SK-N-SH (cell line): ENCODE results near the gene TYROBP. TPM values are rescaled to one million over a fixed set of nuclear protein-coding genes. Genes with fewer than 3 reads are reported as not detected.
A peak's percentile ranks its signal among the peaks of the same experiment; 100 is the strongest.

ENCODE experiments used
- CTCF ChIA-PET: fragments of 300-600, 350-600 bp; formaldehyde crosslinking; extraction: SDS; loops from one replicate; lab custom pipeline; 2021; lab: Yijun Ruan, JAX
- POLR2A ChIA-PET: fragments of 350-600 bp; sonication (Branson Sonifier 250); formaldehyde crosslinking; extraction: SDS; loops from one replicate; lab custom pipeline; 2020; ENCODE audit warnings: antibody characterized with exemption, inconsistent platforms; lab: Yijun Ruan, JAX
- DNase-seq: peaks from one replicate; pipeline ENCODE4 v3.0.0; 2012
- H2AFZ ChIP-seq: fragments of 200-600 bp; sonication (generic); 2 replicates; pipeline ENCODE4 v1.8.1; 2016; ENCODE audit warnings: antibody characterized with exemption, mild to moderate bottlenecking, low read depth
- H3F3A ChIP-seq: fragments of 200-600 bp; sonication (generic); replicated peaks from 2 replicates; pipeline ENCODE3; 2016; ENCODE audit warnings: antibody characterized with exemption, mild to moderate bottlenecking; ENCODE audit not compliant: insufficient read depth
- H3K27ac ChIP-seq, 2 experiments: fragments of 200-500 bp in 1 of 2; fragments of 200-600 bp in 1 of 2; sonication (Bioruptor generic) in 1 of 2; sonication (generic), shearing (Covaris generic) in 1 of 2; 2 replicates each; pipeline versions ENCODE4 v1.5.1 to v1.6.1; 2014 to 2016; ENCODE audit warnings: low read depth in 2 of 2, inconsistent platforms in 1 of 2, low read length in 1 of 2, mild to moderate bottlenecking in 1 of 2, mixed read lengths in 1 of 2
- H3K27me3 ChIP-seq: fragments of 200-600 bp; sonication (generic), shearing (Covaris generic); 2 replicates; pipeline ENCODE4 v1.6.1; 2016; ENCODE audit warnings: mixed run types; ENCODE audit not compliant: insufficient read depth
- H3K36me3 ChIP-seq, 2 experiments: fragments of 200-500 bp in 1 of 2; fragments of 200-600 bp in 1 of 2; sonication (Bioruptor generic) in 1 of 2; sonication (generic) in 1 of 2; replicated peaks in 1 of 2; 2 replicates each; pipeline versions ENCODE3 to v1.5.1; 2014 to 2016; ENCODE audit warnings: low read length in 1 of 2, mild to moderate bottlenecking in 1 of 2; ENCODE audit not compliant: insufficient read depth in 2 of 2, control insufficient read depth in 1 of 2
- H3K4me1 ChIP-seq, 2 experiments: fragments of 200-500 bp in 1 of 2; fragments of 200-600 bp in 1 of 2; sonication (Bioruptor generic) in 1 of 2; sonication (generic), shearing (Covaris generic) in 1 of 2; 2 replicates each; pipeline versions ENCODE4 v1.5.1 to v1.6.1; 2014 to 2016; ENCODE audit warnings: low read depth in 1 of 2, low read length in 1 of 2, mixed run types in 1 of 2; ENCODE audit not compliant: insufficient read depth in 2 of 2, control insufficient read depth in 1 of 2
- H3K4me2 ChIP-seq: fragments of 200-600 bp; sonication (generic), shearing (Covaris generic); 2 replicates; pipeline ENCODE4 v1.6.1; 2017; ENCODE audit warnings: mixed run types
- H3K4me3 ChIP-seq, 2 experiments: fragments of 200-500 bp in 1 of 2; fragments of 200-600 bp in 1 of 2; sonication (Bioruptor generic) in 1 of 2; sonication (generic), shearing (Covaris generic) in 1 of 2; 2 replicates each; pipeline versions ENCODE4 v1.5.1 to v1.8.1; 2014 to 2016; ENCODE audit warnings: low read depth in 2 of 2, inconsistent platforms in 1 of 2, low read length in 1 of 2, mild to moderate bottlenecking in 1 of 2, mixed read lengths in 1 of 2, moderate library complexity in 1 of 2
- H3K79me2 ChIP-seq: fragments of 200-600 bp; sonication (generic); 2 replicates; pipeline ENCODE4 v1.8.1; 2017; ENCODE audit warnings: mild to moderate bottlenecking; ENCODE audit not compliant: insufficient read depth
- H3K9ac ChIP-seq: fragments of 200-600 bp; sonication (generic); 2 replicates; pipeline ENCODE4 v1.6.1; 2017; ENCODE audit warnings: mixed run types
- H3K9me2 ChIP-seq: fragments of 200-600 bp; sonication (generic); 2 replicates; pipeline ENCODE4 v1.6.1; 2017; ENCODE audit warnings: mixed run types
- H3K9me3 ChIP-seq: fragments of 200-600 bp; sonication (generic); 2 replicates; pipeline ENCODE4 v1.6.1; 2017; ENCODE audit warnings: mixed run types, mild to moderate bottlenecking, moderate library complexity
- H4K20me1 ChIP-seq: fragments of 200-600 bp; sonication (generic); 2 replicates; pipeline ENCODE4 v1.6.1; 2017; ENCODE audit warnings: mild to moderate bottlenecking, mixed run types; ENCODE audit not compliant: insufficient read depth
- FOXJ3 ChIP-seq: sonication (generic); formaldehyde crosslinking; IDR thresholded peaks from 2 replicates; pipeline ENCODE4 v1.5.1; 2020; ENCODE audit warnings: mild to moderate bottlenecking, missing genetic modification reagents
- MAX ChIP-seq: IDR thresholded peaks from 2 replicates; pipeline ENCODE4 v1.4.0; 2012; ENCODE audit warnings: low read depth
- MXI1 ChIP-seq: IDR thresholded peaks from 2 replicates; pipeline ENCODE4 v1.6.1; 2012; ENCODE audit warnings: mild to moderate bottlenecking, low read depth, low read length, improper control_type of control experiment
- NFIC ChIP-seq: IDR thresholded peaks from 2 replicates; pipeline ENCODE4 v1.4.0; 2012; ENCODE audit warnings: borderline replicate concordance
- NRF1 ChIP-seq: IDR thresholded peaks from 2 replicates; pipeline ENCODE4 v1.6.1; 2012; ENCODE audit warnings: low read depth, mild to moderate bottlenecking, low read length
- YY1 ChIP-seq: IDR thresholded peaks from 2 replicates; pipeline ENCODE4 v1.4.0; 2012; ENCODE audit warnings: low read depth, mild to moderate bottlenecking
- WGBS: methylation state at CpG from one replicate; pipeline ENCODE4 v1.1.6; 2017; ENCODE audit warnings: low lambda C conversion rate; 5-methylcytosine and 5-hydroxymethylcytosine counted together
- polyA plus RNA-seq, 3 experiments: library from polyadenylated mRNA; depleted of rRNA; stranded (reverse); fragments of >200 nt; gene quantifications; 2 replicates each; pipeline ENCODE4 v1.2.3, GENCODE V29; 2012
- TF ChIP-seq, protein P1 (sequence below): IDR thresholded peaks from 2 replicates; pipeline ENCODE4; 2012

TYROBP gene
- polyA plus RNA-seq, 1 of the 3 experiments (the other 2 are of a cell fraction) = not detected

DNA sequence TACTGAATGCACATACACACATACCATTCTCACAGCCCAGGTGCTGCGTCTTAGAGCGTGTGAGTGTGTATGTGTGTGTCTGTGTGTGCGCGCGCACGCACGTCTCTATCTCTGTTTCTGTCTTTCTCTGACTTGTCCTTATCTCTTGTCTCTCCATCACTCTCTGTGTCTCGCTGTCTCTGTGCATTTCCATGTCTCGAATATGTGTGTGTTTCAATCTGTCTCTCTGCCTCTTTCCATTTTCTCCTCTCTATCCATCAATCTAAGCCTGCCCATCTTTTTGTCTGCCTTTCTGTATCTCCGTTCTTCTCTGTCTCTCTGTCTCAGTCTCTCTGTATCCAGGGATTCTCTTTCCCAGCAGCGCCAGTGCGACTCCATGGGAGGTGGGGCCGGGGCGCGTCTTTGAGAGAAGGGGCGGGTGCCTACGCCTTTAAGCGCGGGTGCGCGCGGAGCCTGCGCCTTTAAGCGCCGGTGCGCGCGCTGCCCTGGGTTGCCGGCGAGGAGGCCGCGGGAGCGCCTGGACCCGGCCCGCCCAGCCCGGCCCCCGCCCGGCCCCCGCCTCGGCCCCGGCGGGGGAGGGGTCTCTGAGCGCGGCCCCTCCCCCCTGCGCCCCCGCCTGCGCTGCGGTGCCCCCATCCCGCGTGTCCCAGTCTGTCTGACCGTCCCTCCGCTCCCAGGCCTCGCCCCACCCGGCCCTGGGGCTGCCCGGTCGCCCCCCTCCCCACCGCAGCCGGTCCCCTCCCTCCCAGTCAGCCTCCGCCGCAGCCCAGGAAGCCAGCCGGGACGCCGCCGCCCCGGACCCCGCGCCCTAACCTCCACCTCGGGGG, 28.0 kb upstream of the TYROBP start, which contains the start of gene LRFN3:
LRFN3 (plus strand) TSS at position 464 of the 827 bp plus-strand sequence. CDS start 3,052 bp downstream, outside the sequence.
- Histone ChIP-seq H3K9me3 (no peaks in the 10 kb centered on the region), H3K9me2 (no peaks in the 10 kb centered on the region), H2AFZ (peak within 1 kb of the TSS; percentile 95), H3K27ac (peak within 1 kb of the TSS in 1 of 2 experiments; percentile 24; a peak in 2 of 4 replicates), H3K4me1 (peaks cover 0 to 25% of the 10 kb centered on the region in 2 experiments; a peak in 2 of 4 replicates), H3K36me3 (no peaks in the 10 kb centered on the region), H3K27me3 (no peaks in the 10 kb centered on the region), H3K79me2 (no peaks in the 10 kb centered on the region; the same call in 1 of the 2 replicates), H3K4me2 (peak within 1 kb of the TSS; percentile 100), H4K20me1 (0 out of 2 replicates have a peak, but pooled peaks cover 3% of the 10 kb centered on the region), H3F3A (no peaks in the 10 kb centered on the region), H3K4me3 (peak within 1 kb of the TSS; percentile 68 to 100), H3K9ac (peak within 1 kb of the TSS; percentile 81)
- ChIA-PET POLR2A (no interaction called here), CTCF (no interaction called here)
- TF ChIP-seq MAX = peak; percentile 87
- peak; percentile 58 for TF ChIP-seq NRF1
- TF ChIP-seq MXI1 = peak; percentile 34; the same call in 1 of the 2 replicates
- TF ChIP-seq FOXJ3 = no peak
- 2% methylated on average over 21 of the region's 68 CpGs for WGBS
- DNase-seq = peak; percentile 94

DNA sequence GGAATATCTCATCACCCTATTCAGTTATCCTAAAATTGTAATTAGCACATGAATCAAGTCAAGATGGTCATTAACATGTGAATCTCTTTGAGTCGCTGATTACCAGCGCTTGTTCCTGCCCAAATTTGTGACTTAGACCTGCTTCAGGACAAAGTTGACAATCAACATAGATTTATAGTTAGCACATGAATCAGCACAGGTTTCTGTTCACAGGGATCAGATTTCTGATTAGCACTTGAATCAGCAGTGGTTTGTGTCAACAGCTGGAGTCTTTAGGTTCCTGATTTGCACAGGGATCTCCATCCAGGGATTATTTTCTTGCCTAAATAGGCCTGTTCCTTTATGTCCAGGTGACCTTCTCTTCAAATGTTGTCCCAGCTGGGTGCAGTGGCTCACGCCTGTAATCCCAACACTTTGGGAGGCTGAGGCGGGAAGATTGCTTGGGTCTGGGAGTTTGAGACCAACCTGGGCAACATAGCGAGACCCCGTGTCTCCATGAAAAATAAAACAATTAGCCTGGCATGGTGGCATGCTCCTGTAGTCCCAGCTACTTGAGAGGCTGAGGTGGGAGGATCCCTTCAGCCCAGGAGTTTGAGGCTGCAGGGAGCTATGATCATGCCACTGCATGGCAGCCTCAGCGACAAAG, 24.3 kb upstream of the TYROBP start:
- H3K4me1 ChIP-seq = peaks cover 3 to 14% of the 10 kb centered on the region in 2 experiments; a peak in 3 of 4 replicates
- no peak for TF ChIP-seq YY1
- TF ChIP-seq, protein P1, sequence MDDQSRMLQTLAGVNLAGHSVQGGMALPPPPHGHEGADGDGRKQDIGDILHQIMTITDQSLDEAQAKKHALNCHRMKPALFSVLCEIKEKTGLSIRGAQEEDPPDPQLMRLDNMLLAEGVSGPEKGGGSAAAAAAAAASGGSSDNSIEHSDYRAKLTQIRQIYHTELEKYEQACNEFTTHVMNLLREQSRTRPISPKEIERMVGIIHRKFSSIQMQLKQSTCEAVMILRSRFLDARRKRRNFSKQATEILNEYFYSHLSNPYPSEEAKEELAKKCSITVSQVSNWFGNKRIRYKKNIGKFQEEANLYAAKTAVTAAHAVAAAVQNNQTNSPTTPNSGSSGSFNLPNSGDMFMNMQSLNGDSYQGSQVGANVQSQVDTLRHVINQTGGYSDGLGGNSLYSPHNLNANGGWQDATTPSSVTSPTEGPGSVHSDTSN = no peak
- no peak for TF ChIP-seq NFIC
- TF ChIP-seq, all 33 proteins: peak for 0
- Histone ChIP-seq H3K4me3 (no peak overlapping the region), H3K9me3 (no peaks in the 10 kb centered on the region), H3K27me3 (no peaks in the 10 kb centered on the region), H3K36me3 (no peaks in the 10 kb centered on the region), H3K79me2 (no peaks in the 10 kb centered on the region; the same call in 1 of the 2 replicates), H3K9me2 (no peaks in the 10 kb centered on the region), H3F3A (no peaks in the 10 kb centered on the region), H4K20me1 (no peaks in the 10 kb centered on the region), H3K4me2 (no peak overlapping the region), H3K27ac (no peak overlapping the region), H3K9ac (no peak overlapping the region), H2AFZ (no peak overlapping the region)
- ChIA-PET CTCF (interaction anchor here (0.6 to 3.4 kb wide), 9 partner anchors 26 to 192 kb away, joined by 3 to 57 read pairs (median 3); no protein-coding TSS in a partner anchor), POLR2A (interaction anchor here (0.6 kb wide), 1 partner anchor 1457 kb away, joined by 3 read pairs; no protein-coding TSS in a partner anchor)
- WGBS = 65% methylated on average over 7 of the region's 7 CpGs
- DNase-seq = no peak
